ENCODE measurements around the gene ZBTB16. TPM values are rescaled to one million over a fixed set of nuclear protein-coding genes. Genes with fewer than 3 reads are reported as not detected.

Gene ZBTB16
- total RNA-seq, 1 experiment from 2014 or later, result 0.21 TPM

DNA sequence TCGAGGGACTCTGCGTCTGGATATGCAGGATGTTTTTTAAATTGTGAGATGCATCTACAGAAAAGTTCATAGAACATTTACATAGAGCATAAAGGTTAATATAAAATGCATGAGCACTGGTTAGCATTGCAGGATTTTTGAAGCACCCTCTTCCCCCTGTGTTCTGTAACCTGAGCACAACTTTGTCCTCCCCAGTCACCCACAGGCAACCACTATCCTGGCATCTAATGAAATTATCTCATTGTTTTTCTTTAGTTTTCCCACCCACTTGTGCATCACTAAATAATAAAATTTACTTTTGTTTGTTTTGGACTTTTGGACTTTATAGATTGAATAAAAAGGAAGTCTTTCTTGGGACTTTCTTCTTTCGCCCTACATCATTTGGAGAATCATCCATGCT lies 226.7 kb downstream of the ZBTB16 start:
- intact Hi-C loops (cut with micrococcal nuclease; ENCODE audit: unreplicated experiment), result no loop called here
- no peaks in the 10 kb centered on the region for H3K4me1 ChIP-seq (ENCODE audit: control insufficient read depth, insufficient read depth, low read length)
- H3K4me3 ChIP-seq (ENCODE audit: low read depth in 2 of 2, low read length in 2 of 2), result no peak overlapping the region
- TF ChIP-seq REST (IDR thresholded peaks at IDR 0.05; ENCODE audit: insufficient read depth in 1 of 2, low read depth in 2 of 2, low read length in 1 of 2) (no peak), CTCF (IDR thresholded peaks at IDR 0.05) (no peak), SIN3A (IDR thresholded peaks at IDR 0.05; ENCODE audit: borderline replicate concordance, insufficient read depth, low read depth, low read length) (no peak), TCF7L2 (IDR thresholded peaks at IDR 0.05; ENCODE audit: low read depth, low read length) (no peak), POLR2AphosphoS5 (IDR thresholded peaks at IDR 0.05; ENCODE audit: low read depth, low read length) (no peak)
- POLR2A ChIA-PET, result no interaction called here
- H3K9me3 ChIP-seq (ENCODE audit: control insufficient read depth, insufficient read depth, low read depth, low read length), result no peaks in the 10 kb centered on the region
- H3K27ac ChIP-seq (ENCODE audit: low read length), result no peak overlapping the region
- no peaks in the 10 kb centered on the region; the same call in 1 of the 2 replicates for H3K27me3 ChIP-seq (ENCODE audit: control insufficient read depth, insufficient read depth, low read length)
- CTCF ChIA-PET, result no interaction called here
- no peaks in the 10 kb centered on the region for H3K36me3 ChIP-seq (ENCODE audit: control insufficient read depth, insufficient read depth, low read length)
- BruUV-seq (replicated peaks), result no TSS peak
- in situ Hi-C loops (cut with HindIII; ENCODE audit: low pct_unique_long_range_greater_than_20kb, low sequenced_read_pairs), result no loop called here
- no peak for ATAC-seq
- no peak for DNase-seq (ENCODE audit: low read depth, low spot score)

GRCh38 chr11:114287154-114287553 lies 227.6 kb downstream of the ZBTB16 start:
- ATAC-seq, result no peak
- ChIA-PET CTCF (no interaction called here), POLR2A (interaction anchor here (0.5 to 0.6 kb wide), 2 partner anchors 22 to 897 kb away, joined by 3 read pairs; no protein-coding TSS in a partner anchor)
- in situ Hi-C loops (cut with HindIII; ENCODE audit: low pct_unique_long_range_greater_than_20kb, low sequenced_read_pairs) (no loop called here), intact Hi-C loops (cut with micrococcal nuclease; ENCODE audit: unreplicated experiment) (no loop called here)
- no TSS peak for BruUV-seq (replicated peaks)
- H3K4me3 ChIP-seq (ENCODE audit: low read depth in 2 of 2, low read length in 2 of 2), result no peak overlapping the region
- H3K36me3 ChIP-seq (ENCODE audit: control insufficient read depth, insufficient read depth, low read length), result no peaks in the 10 kb centered on the region
- no peak for DNase-seq (ENCODE audit: low read depth, low spot score)
- no peak for TF ChIP-seq POLR2AphosphoS5 (IDR thresholded peaks at IDR 0.05; ENCODE audit: low read depth, low read length)
- no peak for TF ChIP-seq REST (IDR thresholded peaks at IDR 0.05; ENCODE audit: insufficient read depth in 1 of 2, low read depth in 2 of 2, low read length in 1 of 2)
- no peak for TF ChIP-seq CTCF (IDR thresholded peaks at IDR 0.05)
- no peak for TF ChIP-seq SIN3A (IDR thresholded peaks at IDR 0.05; ENCODE audit: borderline replicate concordance, insufficient read depth, low read depth, low read length)
- peaks cover 2% of the 10 kb centered on the region; the same call in 1 of the 2 replicates for H3K27me3 ChIP-seq (ENCODE audit: control insufficient read depth, insufficient read depth, low read length)
- no peaks in the 10 kb centered on the region for H3K9me3 ChIP-seq (ENCODE audit: control insufficient read depth, insufficient read depth, low read depth, low read length)
- no peak overlapping the region for H3K27ac ChIP-seq (ENCODE audit: low read length)
- H3K4me1 ChIP-seq (ENCODE audit: control insufficient read depth, insufficient read depth, low read length), result no peaks in the 10 kb centered on the region

Data from Panc1 (cell line).